Immature natural killer cell (primary cell): ENCODE data around the gene PPFIBP2. TPM values are rescaled to one million over a fixed set of nuclear protein-coding genes. Genes with fewer than 3 reads are reported as not detected.

Experiments
- DNase-seq, 3 donors: peaks; one replicate each; pipeline ENCODE4 v3.0.0; 2022; ENCODE audit warnings: mixed read lengths in 1 of 3
- H3K27ac Mint-ChIP-seq, 6 donors: one replicate each; pipeline ENCODE4 v1.8.0; 2020; ENCODE audit warnings: mixed read lengths in 6 of 6, mild to moderate bottlenecking in 5 of 6, inconsistent platforms in 4 of 6, moderate library complexity in 3 of 6
- H3K27me3 Mint-ChIP-seq, 3 donors: one replicate each; pipeline ENCODE4 v1.8.0; 2020 to 2021; ENCODE audit warnings: low read depth in 3 of 3, mild to moderate bottlenecking in 3 of 3, mixed read lengths in 3 of 3, moderate library complexity in 3 of 3, inconsistent platforms in 1 of 3
- H3K36me3 Mint-ChIP-seq, 3 donors: one replicate each; pipeline ENCODE4 v1.8.0; 2020; ENCODE audit warnings: mixed read lengths in 3 of 3, inconsistent platforms in 2 of 3, mild to moderate bottlenecking in 2 of 3
- H3K4me1 Mint-ChIP-seq, 2 donors: one replicate each; pipeline ENCODE4 v1.8.0; 2020; ENCODE audit warnings: inconsistent platforms in 2 of 2, mild to moderate bottlenecking in 2 of 2, mixed read lengths in 2 of 2, moderate library complexity in 1 of 2
- H3K4me3 Mint-ChIP-seq, 5 donors: one replicate each; pipeline ENCODE4 v1.8.0; 2020; ENCODE audit warnings: mild to moderate bottlenecking in 5 of 5, mixed read lengths in 5 of 5, inconsistent platforms in 3 of 5, moderate library complexity in 3 of 5
- H3K9me3 Mint-ChIP-seq, 6 donors: one replicate each; pipeline ENCODE4 v1.8.0; 2020; ENCODE audit warnings: mild to moderate bottlenecking in 6 of 6, mixed read lengths in 6 of 6, inconsistent platforms in 4 of 6, moderate library complexity in 3 of 6
- polyA plus RNA-seq, 3 donors: library from polyadenylated mRNA; unstranded; fragments of 300-500 nt; fragmentation: Illumina TruSeq; gene quantifications; one replicate each; pipeline ENCODE4 v1.2.3, GENCODE V29; 2021

The PPFIBP2 gene
- polyA plus RNA-seq, 3 donors from 2014 or later = 0.52 to 5.3 (median 1.9) TPM

DNA sequence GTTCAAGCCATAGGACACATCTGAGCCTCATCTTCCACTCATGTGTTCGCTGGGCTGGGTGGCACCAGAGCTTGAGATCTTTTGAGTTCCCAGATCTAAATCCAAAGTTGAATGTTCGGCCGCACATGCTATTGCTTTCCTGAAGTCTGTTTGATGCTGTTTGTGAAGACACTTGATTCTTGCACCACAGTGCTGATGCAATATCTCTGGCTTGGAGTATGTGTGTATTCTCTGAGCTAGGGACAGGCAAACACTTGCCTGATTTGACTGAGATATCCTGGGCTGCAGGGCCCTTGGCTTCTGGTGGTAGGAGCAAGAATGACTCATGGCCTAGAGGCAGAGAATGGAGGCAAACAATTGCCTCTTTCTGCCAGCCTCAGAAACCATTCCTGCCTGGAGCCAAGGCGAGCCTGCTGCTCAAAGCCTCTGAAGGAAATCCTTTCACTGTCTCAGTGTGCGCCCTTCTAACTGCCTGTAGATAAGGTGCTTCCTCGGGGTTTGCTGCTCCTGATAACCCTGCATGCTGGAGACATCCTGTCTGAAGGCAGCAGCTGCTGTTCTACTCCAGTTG is 86.5 kb downstream of the PPFIBP2 start:
- no peak overlapping the region for H3K4me3 Mint-ChIP-seq
- no peaks in the 10 kb centered on the region for H3K9me3 Mint-ChIP-seq
- H3K27me3 Mint-ChIP-seq = peaks cover 0 to 3% (median 0%) of the 10 kb centered on the region in 3 donors
- H3K4me1 Mint-ChIP-seq = no peaks in the 10 kb centered on the region
- no peak overlapping the region for H3K27ac Mint-ChIP-seq
- no peak for DNase-seq
- peaks cover 4 to 18% (median 7%) of the 10 kb centered on the region in 3 donors for H3K36me3 Mint-ChIP-seq

DNA sequence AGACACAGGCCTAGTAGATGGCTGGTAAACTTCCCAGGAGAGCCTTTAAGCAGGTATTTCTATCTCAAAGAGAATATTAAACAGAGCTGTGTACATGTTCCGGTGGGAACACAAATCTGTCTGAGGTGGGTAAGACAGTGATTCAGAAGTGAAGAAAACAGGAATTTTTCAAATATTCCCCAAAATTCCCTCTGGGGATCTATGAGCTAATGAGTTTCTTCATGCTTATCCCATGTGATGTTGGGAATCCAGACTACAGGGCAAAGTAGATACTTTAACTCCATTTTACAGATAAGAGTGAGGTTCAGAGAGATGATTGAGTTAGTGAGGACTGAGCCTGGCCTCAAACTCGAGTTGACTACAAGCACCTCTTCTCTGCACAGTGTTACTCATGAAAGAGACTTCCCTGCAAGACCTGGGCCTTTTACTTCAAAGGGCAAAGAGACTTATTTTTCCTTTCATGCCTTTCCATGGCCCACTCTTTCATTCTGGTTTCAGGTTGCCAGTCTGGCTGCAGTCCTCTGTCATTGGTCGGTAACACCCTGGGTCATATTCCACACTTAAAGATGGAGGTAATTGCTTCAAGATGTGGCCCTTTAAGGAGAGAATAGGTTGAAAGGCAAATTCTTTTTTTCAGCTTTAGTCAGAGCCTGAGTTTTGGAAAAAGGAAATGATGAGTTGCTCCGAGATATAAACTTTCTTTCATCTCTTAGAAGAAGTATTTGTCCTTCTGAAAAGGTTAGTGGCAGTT is 89.4 kb downstream of the PPFIBP2 start:
- Mint-ChIP-seq H3K9me3 (no peaks in the 10 kb centered on the region), H3K27ac (no peak overlapping the region), H3K36me3 (peaks cover 4 to 11% (median 4%) of the 10 kb centered on the region in 3 donors), H3K4me3 (no peak overlapping the region), H3K27me3 (no peaks in the 10 kb centered on the region), H3K4me1 (no peaks in the 10 kb centered on the region)
- no peak for DNase-seq

DNA sequence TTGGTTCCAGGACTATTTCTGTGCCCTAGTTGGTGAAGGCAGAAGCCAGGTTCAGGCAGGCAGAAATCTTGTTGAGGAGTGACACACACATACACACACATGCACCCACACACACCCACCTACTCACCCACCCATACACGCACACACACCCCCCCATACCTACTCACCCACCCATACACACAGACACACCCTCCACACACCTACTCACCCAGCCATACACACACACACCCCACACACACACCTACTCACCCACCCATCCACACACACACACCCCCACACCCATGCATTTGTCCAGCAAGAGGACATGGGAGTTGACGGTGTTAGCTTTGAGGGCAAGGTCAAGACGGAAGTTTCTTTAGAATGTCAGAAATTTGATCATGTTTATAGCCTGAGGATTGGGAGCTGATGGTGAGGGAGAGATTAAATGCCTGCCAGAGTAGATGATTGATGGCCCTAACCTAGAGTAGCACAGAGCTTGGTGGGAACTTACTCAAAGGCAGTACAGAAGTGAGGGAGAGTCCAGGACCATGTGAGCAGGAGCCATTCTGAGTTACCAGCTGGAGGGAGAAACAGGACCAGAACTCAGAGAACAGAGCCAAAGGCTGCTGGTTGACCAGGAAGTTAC is 90.6 kb downstream of the PPFIBP2 start:
- peaks cover 0 to 6% (median 5%) of the 10 kb centered on the region in 3 donors for H3K36me3 Mint-ChIP-seq
- no peak overlapping the region for H3K4me3 Mint-ChIP-seq
- no peak for DNase-seq
- H3K4me1 Mint-ChIP-seq = no peaks in the 10 kb centered on the region
- H3K27ac Mint-ChIP-seq = no peak overlapping the region
- no peaks in the 10 kb centered on the region for H3K27me3 Mint-ChIP-seq
- H3K9me3 Mint-ChIP-seq = no peaks in the 10 kb centered on the region

DNA sequence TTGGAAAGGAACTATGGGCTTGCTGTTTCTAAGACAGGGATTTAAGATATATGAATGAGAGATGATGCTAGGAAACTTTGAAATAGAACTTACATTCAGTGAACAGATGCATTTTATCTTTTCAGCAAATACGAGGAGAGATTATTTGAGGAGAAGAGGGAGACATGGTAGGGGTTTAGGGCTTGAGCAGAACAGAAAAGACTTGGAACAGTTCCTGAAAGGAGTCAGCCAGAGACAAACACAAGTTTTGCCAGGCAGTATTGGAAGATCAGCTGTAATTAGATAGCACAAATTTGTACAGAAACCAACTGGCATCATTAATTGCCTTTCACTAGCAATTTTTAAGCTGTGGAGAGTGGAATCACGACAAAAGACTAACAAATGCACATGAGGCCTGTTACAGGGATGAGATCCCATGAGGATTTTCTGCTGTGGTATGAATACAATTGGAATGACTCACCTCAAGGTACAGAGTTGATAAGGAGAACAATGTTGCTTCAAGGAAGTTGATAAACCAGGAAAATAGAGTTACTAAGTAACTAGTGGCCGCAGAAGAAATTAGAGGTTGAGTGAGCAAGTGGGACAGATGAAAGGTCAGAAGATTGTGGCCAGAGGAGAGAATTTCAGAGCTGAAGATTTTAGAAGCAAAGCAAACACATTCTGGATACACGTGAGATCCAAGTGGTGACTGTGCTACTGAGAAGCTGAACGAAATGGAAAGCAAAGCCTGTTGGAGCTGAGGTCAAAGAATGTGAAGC is 91.6 kb downstream of the PPFIBP2 start:
- no peak for DNase-seq
- H3K27ac Mint-ChIP-seq = no peak overlapping the region
- H3K4me1 Mint-ChIP-seq = no peaks in the 10 kb centered on the region
- H3K36me3 Mint-ChIP-seq = peaks cover 0 to 9% (median 9%) of the 10 kb centered on the region in 3 donors
- no peak overlapping the region for H3K4me3 Mint-ChIP-seq
- H3K9me3 Mint-ChIP-seq = no peaks in the 10 kb centered on the region
- no peaks in the 10 kb centered on the region for H3K27me3 Mint-ChIP-seq

DNA sequence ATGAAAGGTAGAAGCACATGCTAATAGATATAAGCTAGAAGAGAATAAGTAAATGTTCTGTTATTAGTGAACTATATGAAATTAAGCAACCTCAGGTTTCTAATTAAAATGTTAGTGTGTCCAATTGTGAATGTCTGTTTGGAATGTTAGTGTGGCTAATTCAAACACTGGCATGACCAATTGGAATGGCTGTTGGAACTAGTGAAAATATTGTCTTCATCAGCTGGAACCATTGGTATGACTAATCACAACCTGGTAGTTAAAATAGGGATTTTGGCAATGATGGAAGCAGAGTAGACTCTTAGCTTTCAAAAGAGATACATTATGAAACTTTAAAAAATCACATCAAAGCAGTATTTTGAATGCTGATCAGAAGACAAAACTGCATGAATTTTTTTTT is 92.7 kb downstream of the PPFIBP2 start:
- H3K4me3 Mint-ChIP-seq = no peak overlapping the region
- peaks cover 4 to 9% (median 9%) of the 10 kb centered on the region in 3 donors for H3K36me3 Mint-ChIP-seq
- no peaks in the 10 kb centered on the region for H3K9me3 Mint-ChIP-seq
- H3K27me3 Mint-ChIP-seq = no peaks in the 10 kb centered on the region
- H3K4me1 Mint-ChIP-seq = no peaks in the 10 kb centered on the region
- DNase-seq = no peak
- no peak overlapping the region for H3K27ac Mint-ChIP-seq

DNA sequence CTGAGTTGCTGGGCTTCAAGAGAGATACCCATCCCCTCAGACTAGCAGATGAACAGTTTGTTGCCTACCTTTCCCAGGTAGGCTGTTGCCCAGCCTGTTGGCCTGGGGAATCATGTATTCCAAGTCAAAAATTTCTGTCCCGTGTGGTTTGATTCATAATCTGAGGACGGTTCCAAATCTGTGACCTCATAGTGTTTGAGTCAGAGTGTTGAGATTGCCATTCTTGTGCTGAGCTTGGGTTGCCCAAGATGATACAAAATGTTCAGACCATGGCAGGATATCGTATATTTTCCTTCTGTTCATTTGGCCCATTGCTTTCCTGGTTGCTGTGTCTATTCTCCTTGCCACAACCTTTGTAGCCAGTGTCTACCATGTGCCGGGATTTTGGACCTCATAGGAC is 95.2 kb downstream of the PPFIBP2 start:
- H3K9me3 Mint-ChIP-seq = no peaks in the 10 kb centered on the region
- no peak overlapping the region for H3K4me3 Mint-ChIP-seq
- no peaks in the 10 kb centered on the region for H3K4me1 Mint-ChIP-seq
- peaks cover 4 to 17% (median 9%) of the 10 kb centered on the region in 3 donors for H3K36me3 Mint-ChIP-seq
- no peak for DNase-seq
- H3K27ac Mint-ChIP-seq = no peak overlapping the region
- no peaks in the 10 kb centered on the region for H3K27me3 Mint-ChIP-seq

DNA sequence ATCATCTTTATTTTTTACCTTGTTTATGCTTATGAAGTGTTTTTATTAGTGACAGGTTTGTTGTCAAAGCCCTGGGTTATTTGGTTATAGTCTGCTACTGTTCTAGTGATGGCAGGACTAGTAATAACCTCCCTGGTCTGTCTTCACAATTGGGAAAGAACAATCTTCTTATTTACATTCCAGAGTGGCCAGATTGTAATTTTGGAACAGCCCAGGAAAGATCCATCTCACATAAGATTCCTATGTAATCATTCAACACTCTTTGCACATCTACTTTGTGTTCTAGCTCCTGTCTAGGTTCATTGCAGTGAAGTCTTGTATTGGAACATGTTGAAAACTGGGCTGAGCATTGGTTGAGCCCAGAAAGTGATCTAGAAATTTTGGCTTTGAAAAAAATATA is 95.7 kb downstream of the PPFIBP2 start:
- DNase-seq = no peak
- peaks cover 4 to 17% (median 9%) of the 10 kb centered on the region in 3 donors for H3K36me3 Mint-ChIP-seq
- H3K4me1 Mint-ChIP-seq = no peaks in the 10 kb centered on the region
- H3K9me3 Mint-ChIP-seq = no peaks in the 10 kb centered on the region
- H3K27me3 Mint-ChIP-seq = no peaks in the 10 kb centered on the region
- H3K4me3 Mint-ChIP-seq = no peak overlapping the region
- H3K27ac Mint-ChIP-seq = no peak overlapping the region

DNA sequence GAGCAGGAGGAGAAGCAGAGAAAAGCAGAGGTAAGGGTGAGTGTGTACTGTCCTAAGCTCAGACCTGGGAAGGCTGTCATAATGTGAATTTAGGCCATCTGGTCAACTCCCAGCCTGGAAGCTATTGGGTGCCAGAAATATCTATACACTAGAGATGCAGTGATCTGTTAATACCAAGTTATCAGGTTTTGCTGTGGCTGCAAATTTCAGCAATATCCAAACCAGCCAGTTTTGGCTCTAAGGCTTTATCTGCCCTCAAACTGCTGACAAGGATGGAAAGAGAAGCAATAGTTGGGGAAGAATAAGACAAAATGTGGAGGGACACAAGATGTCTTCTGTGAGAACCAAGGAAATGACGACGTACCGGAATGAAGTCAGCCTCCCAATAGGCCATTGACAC is 96.6 kb downstream of the PPFIBP2 start:
- no peak for DNase-seq
- H3K9me3 Mint-ChIP-seq = no peaks in the 10 kb centered on the region
- H3K4me3 Mint-ChIP-seq = no peak overlapping the region
- no peaks in the 10 kb centered on the region for H3K4me1 Mint-ChIP-seq
- H3K36me3 Mint-ChIP-seq = peaks cover 4 to 17% (median 9%) of the 10 kb centered on the region in 3 donors
- no peaks in the 10 kb centered on the region for H3K27me3 Mint-ChIP-seq
- no peak overlapping the region for H3K27ac Mint-ChIP-seq

DNA sequence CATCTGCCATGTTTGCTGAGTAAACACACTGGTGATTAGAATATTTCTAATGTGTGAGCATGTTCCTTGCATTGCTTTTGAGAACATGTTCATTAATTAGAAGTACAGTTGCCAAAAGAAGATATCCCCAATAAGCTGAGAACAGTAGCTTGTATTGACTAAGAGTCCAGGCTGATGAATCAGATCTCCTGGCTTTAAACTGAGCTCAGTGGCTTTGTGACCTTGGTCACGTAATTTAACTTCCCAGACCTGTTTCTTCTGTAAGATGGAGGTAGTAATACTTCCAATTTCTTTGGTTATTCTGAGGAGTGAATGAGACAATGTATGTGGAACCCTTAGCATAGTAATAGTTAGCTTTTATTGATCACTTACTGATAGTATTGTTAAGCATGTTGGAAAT is 97.6 kb downstream of the PPFIBP2 start:
- Mint-ChIP-seq H3K4me1 (no peaks in the 10 kb centered on the region), H3K27me3 (no peaks in the 10 kb centered on the region), H3K27ac (no peak overlapping the region), H3K9me3 (no peaks in the 10 kb centered on the region), H3K36me3 (peaks cover 7 to 21% (median 12%) of the 10 kb centered on the region in 3 donors), H3K4me3 (no peak overlapping the region)
- DNase-seq = no peak

DNA sequence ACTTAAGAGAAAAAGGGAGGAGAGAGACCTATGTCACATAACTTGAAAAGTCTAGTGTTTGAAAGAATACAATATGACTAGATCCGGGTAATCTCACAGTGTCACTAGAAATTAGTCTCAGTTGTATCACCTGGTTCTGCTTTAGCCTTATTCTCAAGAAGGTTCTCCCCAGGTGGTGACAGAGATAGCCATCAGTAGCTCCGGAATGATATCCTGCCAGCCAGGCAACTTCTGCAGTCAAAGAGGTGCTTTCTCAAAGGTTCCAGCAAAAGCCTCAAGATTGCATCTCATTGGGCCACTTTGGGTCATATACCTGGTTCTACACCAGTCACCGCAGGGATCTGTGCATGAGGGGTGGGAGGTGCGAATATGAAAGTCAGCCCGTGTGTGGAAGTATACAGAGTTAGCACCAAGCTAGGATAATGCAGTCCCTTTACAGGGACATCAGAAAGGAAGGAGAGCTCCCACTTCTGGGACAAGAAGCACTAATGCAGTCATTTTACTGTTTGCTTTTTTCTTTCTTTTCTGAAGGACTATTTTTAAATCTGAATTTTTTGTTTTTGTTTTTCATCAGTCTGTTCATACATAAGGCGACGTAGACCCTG is 98.4 kb downstream of the PPFIBP2 start:
- no peaks in the 10 kb centered on the region for H3K27me3 Mint-ChIP-seq
- no peaks in the 10 kb centered on the region for H3K4me1 Mint-ChIP-seq
- no peaks in the 10 kb centered on the region for H3K9me3 Mint-ChIP-seq

DNA sequence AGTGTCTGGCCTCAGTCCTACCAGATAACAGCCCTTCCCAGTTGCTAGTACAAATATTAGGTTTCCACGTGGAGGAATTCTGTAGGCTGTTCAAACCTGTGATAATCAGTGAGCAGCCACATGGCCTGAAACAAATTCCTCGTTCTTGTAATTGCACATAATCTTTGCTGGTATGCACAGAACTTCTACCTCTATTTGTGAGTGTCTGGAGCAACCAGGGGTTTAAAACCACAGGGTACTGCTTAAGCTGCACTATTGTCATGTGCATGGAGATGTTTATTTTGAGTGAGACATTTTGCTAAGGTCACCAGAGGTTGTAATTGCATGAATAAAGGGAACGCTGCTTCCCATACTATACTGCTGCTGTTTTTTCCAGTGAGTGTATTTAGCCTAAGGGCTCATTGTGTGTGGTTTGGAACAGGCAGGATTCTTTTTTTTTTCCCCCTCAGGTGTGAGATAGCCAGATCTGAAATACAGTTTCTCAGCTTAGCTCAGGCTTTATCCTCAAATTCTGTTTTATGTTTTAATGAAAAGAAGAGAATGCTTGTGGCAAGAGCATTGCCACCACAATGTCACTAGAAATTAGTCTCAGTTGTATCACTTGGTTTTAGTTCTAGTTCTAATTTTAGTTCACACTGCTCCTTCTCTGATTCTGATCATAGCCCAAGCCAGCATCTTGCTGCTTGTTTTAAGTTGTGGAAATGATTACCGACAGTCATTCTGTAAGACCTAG is 99.0 kb downstream of the PPFIBP2 start:
- no peaks in the 10 kb centered on the region for H3K27me3 Mint-ChIP-seq
- no peaks in the 10 kb centered on the region for H3K9me3 Mint-ChIP-seq
- H3K27ac Mint-ChIP-seq = no peak overlapping the region
- no peak overlapping the region for H3K4me3 Mint-ChIP-seq
- no peaks in the 10 kb centered on the region for H3K4me1 Mint-ChIP-seq
- DNase-seq = no peak
- peaks cover 9 to 21% (median 15%) of the 10 kb centered on the region in 3 donors for H3K36me3 Mint-ChIP-seq

More for the DNA sequence above, 98.4 kb downstream of the PPFIBP2 start:
- no peak overlapping the region for H3K27ac Mint-ChIP-seq
- H3K36me3 Mint-ChIP-seq = peaks cover 9 to 21% (median 15%) of the 10 kb centered on the region in 3 donors
- no peak for DNase-seq
- H3K4me3 Mint-ChIP-seq = no peak overlapping the region

DNA sequence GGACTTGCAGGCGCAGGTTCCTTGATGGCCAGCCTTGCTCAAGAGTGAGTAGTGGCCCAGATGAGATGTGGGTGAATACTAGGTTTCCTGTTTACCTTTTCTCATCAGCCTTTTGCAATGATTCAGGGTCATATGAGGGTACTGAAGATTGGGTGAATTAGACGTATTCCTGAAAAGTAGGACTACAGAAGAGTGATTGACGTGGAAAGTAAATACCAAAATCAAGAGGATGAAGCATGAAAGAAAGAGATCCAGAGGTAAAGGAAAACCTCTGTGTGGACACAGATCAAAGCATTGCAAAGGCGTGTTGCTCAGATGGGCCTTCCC is 99.6 kb downstream of the PPFIBP2 start:
- Mint-ChIP-seq H3K27me3 (no peaks in the 10 kb centered on the region), H3K4me3 (no peak overlapping the region), H3K9me3 (no peaks in the 10 kb centered on the region), H3K27ac (no peak overlapping the region), H3K4me1 (no peaks in the 10 kb centered on the region), H3K36me3 (peaks cover 9 to 21% (median 15%) of the 10 kb centered on the region in 3 donors)
- DNase-seq = no peak

DNA sequence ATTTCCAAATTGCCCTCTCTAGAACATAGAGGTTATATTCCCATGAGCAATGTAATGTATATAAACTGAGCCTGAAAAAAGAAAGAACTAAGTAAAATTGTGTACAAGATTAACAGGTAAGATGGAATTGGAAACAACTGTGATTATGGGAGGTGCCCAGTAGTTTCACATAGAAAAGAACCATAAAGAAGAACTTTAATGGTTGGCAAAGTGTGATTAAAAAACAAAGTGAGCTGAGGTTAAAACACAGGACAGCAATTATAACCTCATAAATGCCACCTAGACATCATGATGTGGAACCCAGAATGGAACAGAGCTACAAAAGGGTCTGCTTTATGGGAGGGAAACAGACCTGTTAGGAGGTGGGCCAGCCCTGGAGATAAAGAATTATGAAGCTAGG is 100.9 kb downstream of the PPFIBP2 start:
- Mint-ChIP-seq H3K27ac (no peak overlapping the region), H3K36me3 (peaks cover 8 to 21% (median 9%) of the 10 kb centered on the region in 3 donors), H3K4me3 (no peak overlapping the region)

More for the DNA sequence above, 100.9 kb downstream of the PPFIBP2 start:
- H3K27me3 Mint-ChIP-seq = no peaks in the 10 kb centered on the region
- H3K4me1 Mint-ChIP-seq = no peaks in the 10 kb centered on the region
- no peaks in the 10 kb centered on the region for H3K9me3 Mint-ChIP-seq
- DNase-seq = no peak
